Astrocyte of the spinal cord (primary cell): ENCODE results near the gene CECR2.

Source experiments
- DNase-seq: peaks from one replicate; pipeline ENCODE4 v3.0.0; 2011; ENCODE audit warnings: low read depth, low spot score
- H3K4me3 ChIP-seq: 2 replicates; pipeline ENCODE4 v1.5.1; 2011; ENCODE audit warnings: low read depth, mild to moderate bottlenecking, low read length, moderate library complexity
- in situ Hi-C: cut with HindIII; loops from 2 replicates; pipeline ENCODE4 v1.10.0; 2017; ENCODE audit warnings: low sequenced_read_pairs
- TF ChIP-seq, protein P1 (sequence below): IDR thresholded peaks from 2 replicates; pipeline ENCODE4 v1.5.1; 2012; ENCODE audit warnings: low read depth, mild to moderate bottlenecking, low read length, inconsistent platforms

Gene CECR2

DNA sequence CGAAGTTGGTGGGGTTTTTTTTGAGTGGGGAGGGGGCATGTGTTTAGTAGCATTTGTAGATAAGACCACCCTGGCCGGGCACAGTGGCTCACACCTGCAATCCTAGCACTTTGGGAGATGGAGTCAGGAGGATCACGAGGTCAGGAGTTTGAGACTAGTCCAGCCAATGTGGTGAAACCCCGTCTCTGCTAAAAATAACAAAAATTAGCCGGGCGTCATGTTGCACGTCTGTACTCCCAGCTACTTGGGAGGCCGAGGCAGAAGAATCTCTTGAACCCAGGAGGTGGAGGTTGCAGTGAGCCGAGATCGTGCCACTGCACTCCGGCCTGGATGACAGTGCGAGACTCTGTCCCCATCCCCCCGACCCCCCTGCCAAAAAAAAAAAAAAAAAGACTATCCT lies 34.6 kb downstream of the CECR2 start:
- no peak overlapping the region for H3K4me3 ChIP-seq
- in situ Hi-C loops, result no loop called here
- no peak for DNase-seq
- TF ChIP-seq, protein P1, sequence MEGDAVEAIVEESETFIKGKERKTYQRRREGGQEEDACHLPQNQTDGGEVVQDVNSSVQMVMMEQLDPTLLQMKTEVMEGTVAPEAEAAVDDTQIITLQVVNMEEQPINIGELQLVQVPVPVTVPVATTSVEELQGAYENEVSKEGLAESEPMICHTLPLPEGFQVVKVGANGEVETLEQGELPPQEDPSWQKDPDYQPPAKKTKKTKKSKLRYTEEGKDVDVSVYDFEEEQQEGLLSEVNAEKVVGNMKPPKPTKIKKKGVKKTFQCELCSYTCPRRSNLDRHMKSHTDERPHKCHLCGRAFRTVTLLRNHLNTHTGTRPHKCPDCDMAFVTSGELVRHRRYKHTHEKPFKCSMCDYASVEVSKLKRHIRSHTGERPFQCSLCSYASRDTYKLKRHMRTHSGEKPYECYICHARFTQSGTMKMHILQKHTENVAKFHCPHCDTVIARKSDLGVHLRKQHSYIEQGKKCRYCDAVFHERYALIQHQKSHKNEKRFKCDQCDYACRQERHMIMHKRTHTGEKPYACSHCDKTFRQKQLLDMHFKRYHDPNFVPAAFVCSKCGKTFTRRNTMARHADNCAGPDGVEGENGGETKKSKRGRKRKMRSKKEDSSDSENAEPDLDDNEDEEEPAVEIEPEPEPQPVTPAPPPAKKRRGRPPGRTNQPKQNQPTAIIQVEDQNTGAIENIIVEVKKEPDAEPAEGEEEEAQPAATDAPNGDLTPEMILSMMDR, result no peak

DNA sequence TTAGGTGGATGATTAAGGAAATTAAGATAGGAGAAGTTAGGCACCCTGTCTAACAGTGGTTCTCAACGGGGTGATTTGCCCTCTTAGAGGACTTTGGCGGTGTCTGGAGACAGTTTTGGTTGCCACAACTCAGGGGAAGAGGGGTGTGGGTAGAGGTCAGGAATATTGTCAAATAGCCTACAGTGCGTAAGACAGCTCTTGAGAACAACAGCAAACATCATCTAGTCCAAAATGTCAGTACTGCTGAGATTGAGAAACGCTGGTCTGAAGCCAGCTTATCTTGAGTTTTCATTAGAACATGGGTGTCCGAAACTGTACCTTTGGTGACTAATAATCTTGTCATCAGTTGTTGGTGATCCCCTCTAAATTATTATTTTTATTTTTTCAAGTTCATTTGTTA lies 38.4 kb downstream of the CECR2 start:
- TF ChIP-seq, protein P1, result no peak
- DNase-seq, result no peak
- in situ Hi-C loops, result no loop called here
- no peak overlapping the region for H3K4me3 ChIP-seq

DNA sequence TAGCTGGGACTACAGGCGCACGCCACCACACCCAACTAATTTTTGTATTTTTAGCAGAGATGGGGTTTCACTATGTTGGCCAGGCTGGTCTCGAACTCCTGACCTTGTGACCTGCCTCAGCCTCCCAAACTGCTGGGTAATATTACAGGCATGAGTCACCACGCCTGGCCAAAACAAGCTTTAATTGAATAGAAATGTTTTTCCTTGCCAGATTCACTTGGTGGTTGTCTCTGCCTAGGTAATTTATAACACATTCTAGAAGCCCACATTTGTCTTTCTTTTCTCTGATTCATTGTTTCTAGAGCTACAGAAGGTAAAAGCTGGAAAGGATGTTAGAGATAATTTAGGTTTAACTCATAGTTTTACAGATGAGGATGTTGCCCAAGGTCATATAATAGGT lies 41.3 kb downstream of the CECR2 start:
- DNase-seq, result no peak
- in situ Hi-C loops, result no loop called here

DNA sequence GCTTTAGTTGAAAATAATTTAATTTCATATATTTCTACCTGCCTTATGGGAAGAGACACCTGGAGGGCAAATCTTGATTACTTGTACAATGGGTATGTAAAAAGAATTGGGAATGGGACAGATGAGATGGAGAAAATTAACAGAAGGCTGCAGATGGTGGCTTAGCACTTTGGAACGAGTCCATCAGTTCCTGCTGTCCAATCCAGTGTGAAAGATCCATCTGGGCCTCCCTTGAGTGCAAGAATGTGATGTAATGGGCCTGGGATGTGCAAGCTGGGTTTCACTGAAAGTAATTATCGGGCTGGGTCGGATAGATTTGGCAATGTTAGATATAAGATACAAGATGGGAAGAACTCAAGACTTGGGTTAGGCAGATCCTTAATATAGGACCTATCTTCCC lies 42.0 kb downstream of the CECR2 start:
- in situ Hi-C loops, result no loop called here
- H3K4me3 ChIP-seq, result no peak overlapping the region
- no peak for DNase-seq
- TF ChIP-seq, protein P1, result no peak

More for the DNA sequence above, 41.3 kb downstream of the CECR2 start:
- H3K4me3 ChIP-seq, result no peak overlapping the region
- TF ChIP-seq, protein P1, result no peak

DNA sequence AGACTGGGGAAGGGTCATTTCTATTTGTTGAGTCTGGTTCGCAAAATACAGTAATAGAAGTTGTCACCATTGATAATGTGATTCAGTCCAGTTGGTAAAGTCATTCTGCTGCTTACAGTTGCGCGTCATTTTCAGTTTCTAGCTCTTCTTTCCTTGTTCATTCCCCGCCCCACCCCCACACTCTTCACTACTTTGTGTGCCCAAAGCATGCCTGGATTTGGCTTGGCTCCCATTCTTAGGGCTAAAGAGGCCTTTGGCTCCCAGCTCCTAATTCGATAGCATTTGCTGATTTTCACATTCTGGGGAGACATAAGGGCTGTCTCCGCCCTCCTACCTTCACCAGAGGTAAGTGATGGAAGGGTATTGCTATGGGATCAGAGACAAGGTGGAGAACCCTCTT lies 43.0 kb downstream of the CECR2 start:
- no peak for DNase-seq
- TF ChIP-seq, protein P1, result no peak
- in situ Hi-C loops, result no loop called here
- no peak overlapping the region for H3K4me3 ChIP-seq

DNA sequence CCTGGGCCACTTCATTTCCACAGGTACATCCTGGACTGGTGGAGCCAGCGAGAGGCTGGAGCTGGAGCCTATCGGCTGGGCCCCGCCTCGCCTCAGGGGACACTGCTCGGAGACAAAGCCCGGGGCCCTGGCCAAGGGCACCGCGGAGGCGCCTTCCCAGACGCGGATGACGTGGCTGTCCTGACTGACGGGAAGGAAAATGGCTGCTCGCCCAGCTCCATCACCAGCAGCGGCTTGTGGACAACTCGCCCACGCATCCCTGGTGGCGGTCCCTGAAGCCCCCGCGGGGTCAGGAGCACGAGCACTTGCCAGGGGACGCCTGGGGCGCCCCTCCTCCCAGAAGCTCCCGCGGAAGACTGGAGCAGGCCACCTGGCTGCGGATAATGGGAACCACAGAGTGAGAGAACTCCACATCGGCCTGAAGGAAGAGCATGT lies 49.6 kb downstream of the CECR2 start:
- TF ChIP-seq, protein P1, result no peak
- no peak overlapping the region for H3K4me3 ChIP-seq
- DNase-seq, result no peak
- in situ Hi-C loops, result no loop called here

DNA sequence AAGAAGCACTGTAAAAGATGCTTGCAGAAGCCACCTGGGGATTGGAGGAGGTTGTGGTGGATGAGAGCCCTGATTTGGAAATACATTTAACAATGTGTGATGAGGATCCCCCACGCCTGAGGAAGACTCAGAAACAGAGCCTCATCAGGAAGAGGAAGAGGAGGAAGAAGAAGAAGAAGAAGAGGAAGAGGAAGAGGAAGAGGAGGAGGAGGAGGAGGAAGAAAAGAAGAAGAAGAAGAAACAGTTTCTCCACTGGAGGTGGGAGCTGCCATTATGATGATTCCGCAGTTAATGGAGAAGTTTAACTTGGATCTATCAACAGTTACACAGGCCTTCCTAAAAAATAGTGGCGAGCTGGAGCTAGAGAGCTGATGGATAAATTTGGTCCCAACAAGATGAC lies 50.1 kb downstream of the CECR2 start:
- TF ChIP-seq, protein P1, result no peak
- no peak for DNase-seq
- no peak overlapping the region for H3K4me3 ChIP-seq
- in situ Hi-C loops, result no loop called here
